H1 (cell line): Measurements from ENCODE around the gene COQ2. TPM values are rescaled to one million over a fixed set of nuclear protein-coding genes. Genes with fewer than 3 reads are reported as not detected.

Source experiments
- CTCF ChIA-PET: fragments of 300-600 bp; sonication (Branson Sonifier 250); formaldehyde crosslinking; loops from one replicate; lab custom pipeline; 2021; ENCODE audit not compliant: partially characterized antibody; lab: Charles Lee
- POLR2A ChIA-PET: fragments of 300-600 bp; sonication (Branson Sonifier 250); formaldehyde crosslinking; loops from one replicate; lab custom pipeline; 2021; ENCODE audit warnings: inconsistent platforms; ENCODE audit not compliant: partially characterized antibody; lab: Charles Lee
- DNase-seq, 2 experiments: peaks; one replicate each; pipeline versions ENCODE4 v3.0.0 to v3.0.0-alpha.2; 2010 to 2022; ENCODE audit warnings: low spot score in 2 of 2, low read depth in 1 of 2, mixed read lengths in 1 of 2
- FAIRE-seq: peaks from 2 replicates; lab custom pipeline; 2011; peaks lifted over from hg19 to GRCh38; lab: Jason Lieb, UNC
- H2AFZ ChIP-seq: 2 replicates; pipeline ENCODE4 v1.8.1; 2012; ENCODE audit warnings: low read length, inconsistent platforms
- H2AK5ac ChIP-seq: 2 replicates; pipeline ENCODE4 v1.6.1; 2013; ENCODE audit warnings: low read depth, low read length
- H2BK120ac ChIP-seq: replicated peaks from 2 replicates; pipeline ENCODE3; 2013; ENCODE audit warnings: low read depth, low read length, inconsistent platforms
- H2BK12ac ChIP-seq: 2 replicates; pipeline ENCODE4 v1.6.1; 2013; ENCODE audit warnings: low read depth, low read length
- H2BK15ac ChIP-seq: 2 replicates; pipeline ENCODE4 v1.6.1; 2013; ENCODE audit warnings: low read length
- H2BK20ac ChIP-seq: 2 replicates; pipeline ENCODE4 v1.6.1; 2013; ENCODE audit warnings: low read length
- H2BK5ac ChIP-seq: 2 replicates; pipeline ENCODE4 v1.6.1; 2013; ENCODE audit warnings: low read depth, low read length
- H3K14ac ChIP-seq: 2 replicates; pipeline ENCODE4 v1.6.1; 2013; ENCODE audit warnings: inconsistent platforms; ENCODE audit not compliant: insufficient read length
- H3K18ac ChIP-seq: 2 replicates; pipeline ENCODE4 v1.6.1; 2013; ENCODE audit warnings: low read length; ENCODE audit errors: extremely low read depth
- H3K23ac ChIP-seq: 2 replicates; pipeline ENCODE4 v1.6.1; 2013; ENCODE audit warnings: inconsistent platforms; ENCODE audit not compliant: insufficient read length
- H3K23me2 ChIP-seq: 2 replicates; pipeline ENCODE4 v1.6.1; 2013; ENCODE audit warnings: low read depth, low read length
- H3K27ac ChIP-seq: 2 replicates; pipeline ENCODE4 v1.6.1; 2011; ENCODE audit warnings: low read depth, low read length, inconsistent platforms
- H3K27me3 ChIP-seq, 4 experiments: replicated peaks in 1 of 4; 1 replicate in 1 of 4; 2 replicates in 3 of 4; pipeline versions ENCODE4 v1.6.1 to v1.8.1; 2011 to 2013; ENCODE audit warnings: low read length in 3 of 4, mild to moderate bottlenecking in 3 of 4, inconsistent platforms in 2 of 4, mixed read lengths in 2 of 4, moderate library complexity in 1 of 4; ENCODE audit not compliant: control insufficient read depth in 3 of 4, insufficient read depth in 3 of 4; ENCODE audit errors: extremely low read depth in 1 of 4
- H3K36me3 ChIP-seq, 4 experiments: 2 replicates each; pipeline versions ENCODE4 v1.6.1 to v1.8.1; 2011 to 2013; ENCODE audit warnings: mild to moderate bottlenecking in 4 of 4, low read length in 3 of 4, moderate library complexity in 2 of 4, control low read depth in 1 of 4, inconsistent platforms in 1 of 4; ENCODE audit not compliant: insufficient read depth in 4 of 4, control insufficient read depth in 2 of 4
- H3K4ac ChIP-seq: replicated peaks from 2 replicates; pipeline ENCODE3; 2013; ENCODE audit warnings: low read length, low read depth, mixed read lengths, inconsistent platforms; ENCODE audit not compliant: insufficient read length
- H3K4me1 ChIP-seq, 4 experiments: replicated peaks in 1 of 4; 1 replicate in 1 of 4; 2 replicates in 3 of 4; pipeline versions ENCODE4 v1.6.1 to v1.8.1; 2011 to 2013; ENCODE audit warnings: low read length in 3 of 4, inconsistent platforms in 2 of 4, mixed read lengths in 1 of 4; ENCODE audit not compliant: insufficient read depth in 4 of 4, control insufficient read depth in 3 of 4
- H3K4me2 ChIP-seq, 2 experiments: 2 replicates each; pipeline versions ENCODE4 v1.6.1 to v1.8.1; 2011 to 2013; ENCODE audit warnings: low read depth in 2 of 2, low read length in 2 of 2, control low read depth in 1 of 2, inconsistent platforms in 1 of 2, mild to moderate bottlenecking in 1 of 2; ENCODE audit not compliant: insufficient read depth in 1 of 2
- H3K4me3 ChIP-seq, 4 experiments: fragments of 200-600, 300-600 bp in 1 of 4; sonication (generic), shearing (Covaris generic), sonication (Bioruptor Twin) in 1 of 4; 2 replicates each; pipeline versions ENCODE4 v1.5.1 to v1.8.1; 2011 to 2016; ENCODE audit warnings: low read length in 4 of 4, low read depth in 3 of 4, control low read depth in 2 of 4, inconsistent platforms in 2 of 4, mild to moderate bottlenecking in 2 of 4, mixed read lengths in 1 of 4, moderate library complexity in 1 of 4; ENCODE audit not compliant: insufficient read depth in 2 of 4; ENCODE audit errors: extremely low read depth in 1 of 4
- H3K56ac ChIP-seq: replicated peaks from 2 replicates; pipeline ENCODE3; 2013; ENCODE audit warnings: low read depth, mild to moderate bottlenecking, mixed read lengths, low read length, inconsistent platforms; ENCODE audit not compliant: insufficient read length
- H3K79me1 ChIP-seq: 2 replicates; pipeline ENCODE4 v1.6.1; 2013; ENCODE audit warnings: low read depth, low read length, control low read depth
- H3K79me2 ChIP-seq, 2 experiments: 2 replicates each; pipeline versions ENCODE4 v1.6.1 to v1.8.1; 2012 to 2013; ENCODE audit warnings: low read length in 2 of 2, mild to moderate bottlenecking in 2 of 2, inconsistent platforms in 1 of 2; ENCODE audit not compliant: insufficient read depth in 2 of 2, control insufficient read depth in 1 of 2
- H3K9ac ChIP-seq, 4 experiments: replicated peaks in 1 of 4; 1 replicate in 1 of 4; 2 replicates in 3 of 4; pipeline versions ENCODE4 v1.6.1 to v1.8.1; 2011 to 2013; ENCODE audit warnings: low read depth in 3 of 4, low read length in 3 of 4, control low read depth in 2 of 4, mild to moderate bottlenecking in 2 of 4, moderate library complexity in 2 of 4, inconsistent platforms in 1 of 4; ENCODE audit errors: extremely low read depth in 1 of 4
- H3K9me3 ChIP-seq, 2 experiments: 2 replicates each; pipeline versions ENCODE4 v1.6.1 to v1.8.1; 2012 to 2013; ENCODE audit warnings: mild to moderate bottlenecking in 2 of 2, moderate library complexity in 2 of 2, control low read depth in 1 of 2, inconsistent platforms in 1 of 2, low read depth in 1 of 2, low read length in 1 of 2, mixed read lengths in 1 of 2; ENCODE audit not compliant: insufficient read depth in 2 of 2
- H4K20me1 ChIP-seq, 2 experiments: replicated peaks in 1 of 2; 2 replicates each; pipeline versions ENCODE3 to v1.8.1; 2011 to 2013; ENCODE audit warnings: inconsistent platforms in 2 of 2, low read length in 2 of 2, mild to moderate bottlenecking in 1 of 2; ENCODE audit not compliant: insufficient read depth in 2 of 2, control insufficient read depth in 1 of 2
- H4K5ac ChIP-seq: 2 replicates; pipeline ENCODE4 v1.6.1; 2013; ENCODE audit warnings: low read length, low read depth, mixed read lengths, inconsistent platforms; ENCODE audit not compliant: insufficient read length
- H4K8ac ChIP-seq: 2 replicates; pipeline ENCODE4 v1.8.0; 2013; ENCODE audit warnings: mild to moderate bottlenecking, moderate library complexity, low read length, inconsistent platforms; ENCODE audit not compliant: insufficient read depth; ENCODE audit errors: extremely low read depth
- H4K91ac ChIP-seq: replicated peaks from 2 replicates; pipeline ENCODE3; 2013; ENCODE audit warnings: low read length, mixed read lengths, inconsistent platforms; ENCODE audit not compliant: insufficient read length
- CTCF ChIP-seq, 3 experiments: IDR thresholded peaks; 1 replicate in 2 of 3; 2 replicates in 1 of 3; pipeline versions ENCODE4 v1.5.1 to v1.6.1; 2011; ENCODE audit warnings: low read length in 3 of 3, mild to moderate bottlenecking in 3 of 3, inconsistent platforms in 2 of 3, low read depth in 1 of 3, moderate library complexity in 1 of 3; ENCODE audit not compliant: insufficient read depth in 1 of 3; ENCODE audit errors: control extremely low read depth in 1 of 3
- POLR2A ChIP-seq, 2 experiments: IDR thresholded peaks; 1 replicate in 1 of 2; 2 replicates in 1 of 2; pipeline ENCODE4 v1.6.1; 2011; ENCODE audit warnings: low read depth in 2 of 2, low read length in 2 of 2, mild to moderate bottlenecking in 2 of 2; ENCODE audit errors: control extremely low read depth in 1 of 2
- WGBS, 2 experiments: shearing (Covaris generic) in 1 of 2; methylation state at CpG; one replicate each; pipeline versions ENCODE4 v1.1.6 to v1.1.7; 2013 to 2015; ENCODE audit warnings: low lambda C conversion rate in 2 of 2, mixed read lengths in 2 of 2, inconsistent platforms in 1 of 2, low coverage in 1 of 2, missing lambda C conversion rate in 1 of 2; ENCODE audit not compliant: insufficient replicate concordance in 2 of 2, insufficient coverage in 1 of 2, insufficient read length in 1 of 2; ENCODE audit errors: extremely low coverage in 1 of 2, missing lambda C conversion rate in 1 of 2; 5-methylcytosine and 5-hydroxymethylcytosine counted together
- polyA plus RNA-seq, 7 experiments: library from polyadenylated mRNA; depleted of rRNA in 3 of 7; stranded (reverse) in 5 of 7; unstranded in 2 of 7; fragments of >200 nt in 5 of 7; fragments of 200-250 nt in 2 of 7; gene quantifications; 1 replicate in 5 of 7; 2 replicates in 1 of 7; 4 replicates in 1 of 7; pipeline versions ENCODE4 v1.2.1 to v1.2.3, GENCODE V29; 2011 to 2013; ENCODE audit warnings: missing spikeins in 2 of 7, mixed read lengths in 2 of 7
- total RNA-seq: library from RNA; stranded (reverse); fragmentation: NEBNext Ultra II Directional; extraction: Animal tissue kit (Norgen Biotek cat#: 25700); gene quantifications from 2 replicates; pipeline ENCODE4 v1.2.1, GENCODE V29; 2021

Gene COQ2
- total and polyA plus RNA-seq, 2 of the 8 experiments (the other 6 are each of a cell fraction or from before 2014, with no cell fraction given): 21.5 to 22.9 TPM

GRCh38 chr4:83281307-83281706 is 3.3 kb downstream of the COQ2 start:
- 0 out of 2 replicates have a peak, but pooled peaks cover 3% of the 10 kb centered on the region for H3K23me2 ChIP-seq
- no peak overlapping the region for H4K8ac ChIP-seq
- H3K79me1 ChIP-seq: no peaks in the 10 kb centered on the region
- FAIRE-seq (no peak), DNase-seq (no peak)
- H3K4ac ChIP-seq: no peak overlapping the region
- no peak overlapping the region for H4K5ac ChIP-seq
- H4K20me1 ChIP-seq: peaks cover 0 to 3% of the 10 kb centered on the region in 2 experiments
- no peak overlapping the region for H3K14ac ChIP-seq
- no peak overlapping the region for H3K4me3 ChIP-seq
- no peaks in the 10 kb centered on the region; a peak in 1 of 7 replicates for H3K4me1 ChIP-seq
- no peak overlapping the region for H3K27ac ChIP-seq
- H2BK15ac ChIP-seq: no peak overlapping the region
- no peak overlapping the region for H2BK20ac ChIP-seq
- CTCF ChIA-PET: interaction anchor here (0.5 to 3.3 kb wide), 35 partner anchors 9 to 536 kb away, joined by 3 to 23 read pairs (median 3); partner anchors contain the start of gene ABRAXAS1
- peaks cover 0 to 8% of the 10 kb centered on the region in 2 experiments; a peak in 2 of 4 replicates for H3K79me2 ChIP-seq
- no peak overlapping the region for H3K4me2 ChIP-seq
- no peak overlapping the region for H2BK5ac ChIP-seq
- no peak overlapping the region for H2AK5ac ChIP-seq
- peaks cover 0 to 4% (median 2%) of the 10 kb centered on the region in 4 experiments; a peak in 3 of 8 replicates for H3K36me3 ChIP-seq
- H3K9ac ChIP-seq: no peak overlapping the region
- H3K56ac ChIP-seq: no peak overlapping the region
- H2BK12ac ChIP-seq: no peak overlapping the region
- no peak overlapping the region for H2BK120ac ChIP-seq
- H4K91ac ChIP-seq: no peak overlapping the region
- H3K18ac ChIP-seq: no peak overlapping the region
- TF ChIP-seq POLR2A (IDR thresholded peaks at IDR 0.05; ENCODE audit: control extremely low read depth in 1 of 2, low read depth in 2 of 2, low read length in 2 of 2) (no peak), CTCF (IDR thresholded peaks at IDR 0.05; ENCODE audit: control extremely low read depth in 1 of 3, insufficient read depth in 1 of 3, low read depth in 1 of 3, low read length in 3 of 3) (peak in 1 of 3 experiments; percentile 1; a peak in 1 of 4 replicates)
- TF ChIP-seq, all 59 proteins: peak for 1
- WGBS, 2 experiments: 84% methylated on average over 4 of the region's 4 CpGs; no CpG with 5 or more reads in 1 of the 2 experiments
- POLR2A ChIA-PET: interaction anchor here (0.6 to 1.1 kb wide), 2 partner anchors 9 to 165 kb away, joined by 4 read pairs; no protein-coding TSS in a partner anchor
- H3K9me3 ChIP-seq: no peaks in the 10 kb centered on the region
- H3K23ac ChIP-seq: no peak overlapping the region
- H3K27me3 ChIP-seq: peaks cover 0 to 8% (median 4%) of the 10 kb centered on the region in 4 experiments; a peak in 6 of 7 replicates
- H2AFZ ChIP-seq: no peak overlapping the region
